GM18517 (cell line): ENCODE results near the gene IBA57.
"Not testable (repeated sequence)": the region's sequence is repeated elsewhere in the genome, so short reads cannot be mapped to it uniquely, and the experiment has no call there.

ENCODE experiments used
- ATAC-seq: cut with Tn5 transposase; IDR thresholded peaks from one replicate; pipeline ENCODE4 v1.9.1; 2021; ENCODE audit warnings: mild to moderate bottlenecking, moderate library complexity; ENCODE audit not compliant: unreplicated experiment

IBA57 gene

GRCh38 chr1:228170666-228171065 lies 5.1 kb downstream of the IBA57 start:
- ATAC-seq = no peak

DNA sequence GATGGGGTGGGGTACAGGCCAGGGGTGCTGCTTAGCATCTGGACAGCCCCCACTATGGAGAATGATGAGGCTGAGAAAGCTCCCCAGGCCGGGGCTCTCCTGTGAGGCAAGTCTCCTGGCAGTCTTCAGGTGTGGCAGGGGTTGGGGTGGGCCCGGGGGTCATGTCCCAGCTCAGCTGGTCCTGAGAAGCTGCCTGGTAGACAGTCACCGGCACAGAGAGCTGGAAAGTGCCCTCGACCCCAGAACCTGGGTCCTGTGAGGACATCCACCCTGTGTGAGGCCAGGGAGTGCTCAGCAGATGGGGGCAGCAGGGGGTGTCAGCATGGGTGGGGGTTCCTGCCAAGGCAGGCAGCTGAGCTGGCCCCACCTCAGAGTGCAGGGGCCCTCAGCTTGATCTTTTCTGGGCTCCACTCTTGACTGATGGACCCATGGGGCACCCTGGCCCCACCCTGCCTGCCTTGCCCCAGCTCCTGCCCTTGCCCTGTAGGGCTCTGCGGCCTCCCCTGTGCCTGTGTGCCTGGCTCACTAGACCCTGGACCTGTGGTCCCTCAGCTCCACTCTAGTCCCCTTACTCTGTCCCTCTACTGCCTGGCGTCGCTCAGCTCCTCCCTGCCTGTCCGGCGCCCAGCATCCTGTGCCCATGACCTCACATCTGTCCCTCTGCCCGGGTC lies 5.8 kb downstream of the IBA57 start:
- no peak for ATAC-seq

DNA sequence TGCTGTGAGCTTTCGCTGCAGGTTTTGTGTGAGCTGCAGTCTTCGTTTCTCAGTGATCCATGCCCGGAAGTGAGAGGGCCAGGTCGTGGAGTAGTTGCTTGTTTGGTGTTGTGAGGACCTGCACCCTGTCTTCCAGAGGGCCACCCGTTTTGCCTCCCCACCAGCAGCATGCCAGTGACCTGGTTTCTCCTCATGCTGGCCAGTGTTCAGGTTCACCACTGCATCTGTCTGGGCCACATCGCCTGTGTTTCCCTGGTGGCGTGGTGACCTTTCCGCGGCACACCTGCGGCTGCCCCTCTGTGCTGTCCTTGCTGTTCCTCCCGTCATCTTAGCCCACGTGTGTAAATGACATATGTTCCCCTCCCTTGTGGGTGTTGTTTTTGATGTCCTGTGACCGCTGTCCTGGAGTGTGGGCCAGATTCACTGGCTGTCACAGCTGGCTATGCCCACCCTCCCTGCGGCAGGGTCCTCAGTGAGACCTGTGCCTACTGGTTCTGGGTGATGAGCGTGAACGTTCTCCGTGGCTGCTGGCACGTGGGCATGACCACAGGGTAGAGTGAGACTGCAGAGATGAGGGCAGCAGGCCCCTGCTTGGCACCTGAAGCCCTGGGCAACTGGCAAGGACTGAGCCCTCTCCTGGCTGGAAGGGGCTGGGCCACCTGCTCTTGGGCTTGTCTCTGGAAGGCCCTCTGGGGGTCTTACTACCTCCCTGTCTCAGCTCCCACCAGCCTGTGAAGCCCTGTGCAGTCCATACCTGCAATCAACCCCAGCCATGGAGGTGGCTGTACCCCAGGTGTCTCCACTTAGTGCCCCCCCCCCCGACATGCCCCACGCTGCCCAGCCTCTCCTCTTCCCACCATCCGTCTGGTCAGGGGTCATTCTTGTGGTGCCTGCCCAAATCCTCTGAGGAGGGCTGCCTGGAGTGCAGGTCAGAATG lies 7.3 kb downstream of the IBA57 start:
- ATAC-seq = no peak

DNA sequence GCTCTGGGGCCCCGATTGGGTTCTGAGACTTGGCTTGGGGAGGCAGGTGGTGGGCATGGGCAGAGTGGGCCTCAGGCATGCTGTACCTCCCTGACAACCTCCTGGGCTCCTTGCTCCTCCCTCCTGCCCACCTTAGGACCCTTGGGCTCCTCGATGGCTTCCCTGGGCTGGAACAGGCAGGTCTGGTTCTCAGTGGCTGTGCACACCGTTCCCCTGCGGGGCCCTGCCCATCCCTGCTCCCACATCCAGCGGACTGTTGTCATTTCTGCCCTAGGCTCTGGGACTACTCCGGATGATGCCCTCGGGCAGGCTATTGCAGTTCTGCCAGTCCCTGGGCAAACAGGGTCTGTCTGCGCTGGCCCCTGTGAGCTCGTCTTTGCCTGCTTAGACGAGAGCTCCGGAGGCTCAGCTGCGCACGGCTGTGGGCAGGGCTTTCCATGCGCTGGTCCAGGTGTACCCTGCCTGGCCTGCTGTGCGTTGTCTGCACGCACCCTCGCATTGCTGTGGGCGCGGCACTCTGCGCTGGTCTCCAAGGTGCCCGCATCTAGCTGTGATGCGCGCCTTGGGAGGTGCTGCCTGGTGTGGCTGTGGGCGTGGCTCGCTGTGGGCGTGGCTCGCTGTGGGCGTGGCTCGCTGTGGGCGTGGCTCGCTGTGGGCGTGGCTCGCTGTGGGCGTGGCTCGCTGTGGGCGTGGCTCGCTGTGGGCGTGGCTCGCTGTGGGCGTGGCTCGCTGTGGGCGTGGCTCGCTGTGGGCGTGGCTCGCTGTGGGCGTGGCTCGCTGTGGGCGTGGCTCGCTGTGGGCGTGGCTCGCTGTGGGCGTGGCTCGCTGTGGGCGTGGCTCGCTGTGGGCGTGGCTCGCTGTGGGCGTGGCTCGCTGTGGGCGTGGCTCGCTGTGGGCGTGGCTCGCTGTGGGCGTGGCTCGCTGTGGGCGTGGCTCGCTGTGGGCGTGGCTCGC lies 8.2 kb downstream of the IBA57 start:
- ATAC-seq = not testable (repeated sequence)

GRCh38 chr1:228174482-228175315 lies 9.1 kb downstream of the IBA57 start:
- no peak for ATAC-seq

GRCh38 chr1:228175316-228176023 lies 9.9 kb downstream of the IBA57 start:
- no peak for ATAC-seq

- ATAC-seq = no peak
These were observed 10.4 kb downstream of the IBA57 start for GRCh38 chr1:228176024-228176395.

- ATAC-seq = no peak
These were observed 11.0 kb downstream of the IBA57 start for GRCh38 chr1:228176461-228177182.

DNA sequence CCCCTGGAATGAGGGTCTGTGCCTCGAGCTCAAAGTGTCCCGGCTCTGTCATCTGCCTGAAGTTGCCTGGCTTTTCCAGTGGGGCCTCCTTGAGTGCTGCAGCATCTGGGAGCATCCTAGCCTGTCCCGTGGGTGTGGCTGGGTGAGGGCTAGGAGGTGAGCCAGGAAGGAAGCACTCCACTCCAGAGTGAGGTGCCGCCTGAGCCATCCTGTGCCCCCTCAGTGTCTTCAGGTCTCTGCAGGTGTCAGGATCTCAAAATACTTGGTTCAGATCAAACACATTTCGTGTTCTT lies 11.5 kb downstream of the IBA57 start:
- ATAC-seq = no peak

GRCh38 chr1:228177721-228178710 lies 12.4 kb downstream of the IBA57 start:
- no peak for ATAC-seq

DNA sequence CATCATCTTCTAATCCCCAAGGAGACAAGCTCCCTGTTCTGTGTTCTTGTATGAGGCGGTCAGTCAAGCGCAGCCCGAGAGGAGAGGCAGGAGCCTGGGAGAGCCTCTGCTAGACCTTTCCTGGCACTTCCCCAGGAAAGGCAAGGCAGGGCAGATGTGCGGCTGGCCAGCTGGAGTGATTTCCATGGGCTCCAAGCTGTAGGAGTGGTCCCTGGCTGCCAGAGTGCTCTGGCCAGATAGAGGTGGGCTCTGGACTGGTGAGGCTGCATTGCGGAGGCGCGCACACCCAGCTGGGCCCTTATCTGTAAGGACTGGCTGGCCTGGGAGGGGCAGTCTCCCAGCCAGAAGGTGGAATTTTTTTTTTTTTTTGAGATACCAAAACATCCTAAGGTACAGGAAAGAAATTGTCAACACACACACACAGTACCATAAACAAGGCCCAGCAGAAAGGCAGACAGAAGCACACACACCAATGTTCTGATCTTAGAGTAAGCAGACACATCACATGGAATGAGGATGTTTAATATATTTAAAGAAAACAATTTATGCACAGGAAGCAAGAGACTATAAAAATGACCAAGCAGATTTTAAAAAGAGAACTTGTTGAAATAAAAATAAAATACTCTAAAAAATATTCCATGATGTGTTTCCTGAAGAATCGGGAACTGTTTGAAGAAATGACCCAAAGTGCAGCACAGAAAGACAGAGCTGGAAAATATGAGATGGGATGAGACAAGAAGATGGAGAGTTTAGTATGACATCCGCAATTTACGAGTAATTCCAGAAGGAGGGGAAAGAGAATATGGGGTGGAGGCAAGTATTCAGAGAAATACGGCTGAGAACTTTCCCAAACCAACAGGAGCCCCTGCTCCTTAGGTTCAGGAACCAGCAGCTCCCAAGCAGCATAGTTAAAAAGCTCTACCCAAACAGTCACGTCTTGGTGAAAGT lies 13.4 kb downstream of the IBA57 start:
- ATAC-seq = no peak

DNA sequence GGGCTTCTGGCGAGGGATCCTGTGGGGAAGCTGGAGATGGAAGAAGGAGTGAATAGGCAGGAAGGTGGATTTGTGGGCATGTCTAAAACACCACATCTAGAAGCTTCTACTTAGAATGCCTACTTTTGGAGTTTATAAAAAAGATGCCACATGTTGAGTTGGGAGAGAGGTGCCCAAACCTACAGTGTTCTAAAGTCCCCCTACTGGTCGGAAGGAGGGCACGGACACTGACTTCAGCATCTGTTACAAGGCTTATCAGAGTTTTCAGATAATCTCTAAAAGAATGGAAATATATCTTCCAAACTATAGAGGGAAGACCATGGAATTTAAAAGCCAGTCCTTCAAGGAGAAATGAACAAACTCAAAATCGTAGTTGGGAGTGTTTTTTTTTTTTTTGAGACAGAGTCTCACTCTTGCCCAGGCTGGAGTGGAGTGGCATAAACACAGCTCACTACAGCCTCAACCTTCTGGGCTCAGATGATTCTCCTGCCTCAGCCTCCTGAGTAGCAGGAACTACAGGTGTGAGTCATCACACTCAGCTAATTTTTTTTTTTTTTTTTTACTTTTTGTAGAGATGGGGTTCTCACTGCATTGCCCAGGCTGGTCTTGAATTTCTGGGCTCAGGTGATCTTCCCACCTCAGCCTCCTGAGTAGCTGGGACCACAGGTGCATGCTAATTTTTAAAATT lies 14.8 kb downstream of the IBA57 start:
- no peak for ATAC-seq

- ATAC-seq = no peak
These were observed 15.5 kb downstream of the IBA57 start for GRCh38 chr1:228180959-228181644.

- no peak for ATAC-seq
These were observed 16.0 kb downstream of the IBA57 start for GRCh38 chr1:228181645-228182034.

DNA sequence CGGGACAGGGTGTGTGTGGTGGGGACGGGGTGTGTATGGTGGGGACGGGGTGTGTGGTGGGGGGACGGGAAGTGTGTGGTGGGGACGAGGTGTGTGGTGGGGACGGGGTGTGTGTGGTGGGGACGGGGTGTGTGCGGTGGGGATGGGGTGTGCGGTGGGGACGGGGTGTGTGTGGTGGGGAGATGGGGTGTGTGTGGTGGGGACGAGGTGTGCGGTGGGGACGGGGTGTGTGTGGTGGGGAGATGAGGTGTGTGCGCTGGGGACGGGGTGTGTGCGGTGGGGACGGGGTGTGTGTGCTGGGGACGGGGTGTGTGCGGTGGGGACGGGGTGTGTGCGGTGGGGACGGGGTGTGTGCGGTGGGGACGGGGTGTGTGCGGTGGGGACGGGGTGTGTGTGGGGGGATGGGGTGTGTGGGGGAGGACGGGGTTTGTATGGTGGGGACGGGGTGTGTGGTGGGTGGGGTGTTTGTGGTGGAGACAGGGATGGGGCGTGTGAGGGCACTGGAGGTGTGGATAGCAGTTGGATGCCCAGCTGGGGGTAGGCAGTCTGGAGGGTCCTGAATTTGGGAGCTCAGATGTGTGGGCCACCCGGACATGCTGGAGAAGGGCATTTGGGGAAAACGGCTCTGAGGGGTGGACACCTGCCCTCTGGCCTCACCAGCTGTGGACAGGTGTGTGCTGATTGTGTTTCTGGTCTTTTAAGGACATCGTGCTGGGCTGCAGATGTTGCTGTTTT lies 16.9 kb downstream of the IBA57 start:
- ATAC-seq = no peak
